Hindlimb muscle (tissue), 1 donor: ENCODE measurements around the gene OR51E1. TPM values are rescaled to one million over a fixed set of nuclear protein-coding genes. Genes with fewer than 3 reads are reported as not detected.
A peak's percentile ranks its signal among the peaks of the same experiment; 100 is the strongest.

Experiments
- DNase-seq: peaks from one replicate; pipeline ENCODE4 v3.0.0-alpha.2; 2013
- polyA plus RNA-seq: library from polyadenylated mRNA; unstranded; fragments of 120-200 nt; gene quantifications from one replicate; pipeline ENCODE4 v1.2.1, GENCODE V29; 2013; ENCODE audit not compliant: insufficient read length

Gene OR51E1
- polyA plus RNA-seq, 1 donor = 1.7 TPM

- no peak for DNase-seq
These were observed 11.0 kb downstream of the OR51E1 start for GRCh38 chr11:4654635-4655369.

DNA sequence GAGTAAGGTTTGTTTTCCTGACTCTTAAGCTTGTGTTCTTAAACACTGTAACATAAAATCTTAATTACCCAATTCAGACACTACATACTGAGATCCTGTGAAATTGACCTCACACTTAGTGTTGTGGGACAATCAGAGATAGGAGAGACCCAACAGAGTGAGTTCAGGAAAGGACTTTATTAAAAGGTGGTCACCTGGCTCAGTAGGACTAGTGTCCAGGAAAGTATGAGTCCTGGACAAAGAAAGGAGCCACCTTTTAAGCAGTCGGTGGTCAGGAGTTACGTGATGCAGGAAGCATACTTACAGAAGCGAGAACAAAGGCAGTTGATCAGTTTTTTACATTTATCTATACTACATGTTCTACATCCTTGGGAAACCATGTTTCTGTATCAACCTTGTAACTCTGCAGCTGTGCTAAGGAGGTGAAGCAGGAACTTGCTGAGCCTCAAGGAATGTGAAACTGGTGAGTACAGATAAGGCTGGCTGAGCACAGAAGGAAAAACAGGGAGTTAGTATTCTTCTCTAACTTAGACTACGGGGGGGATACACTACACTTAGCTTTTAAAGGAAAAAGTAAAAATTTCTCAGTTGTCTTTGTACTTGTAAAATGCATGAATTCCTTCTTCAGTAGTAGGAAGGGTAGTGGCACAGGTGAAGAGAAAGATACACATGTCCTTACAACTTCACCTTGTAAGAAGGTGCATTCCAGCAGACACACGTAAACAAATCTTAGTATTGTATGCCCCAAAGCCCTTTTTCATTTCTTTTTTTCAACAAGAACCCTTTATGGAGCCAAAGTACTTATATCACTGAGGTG, 15.1 kb downstream of the OR51E1 start:
- DNase-seq = no peak

GRCh38 chr11:4662876-4663275, 19.1 kb downstream of the OR51E1 start:
- no peak for DNase-seq

DNA sequence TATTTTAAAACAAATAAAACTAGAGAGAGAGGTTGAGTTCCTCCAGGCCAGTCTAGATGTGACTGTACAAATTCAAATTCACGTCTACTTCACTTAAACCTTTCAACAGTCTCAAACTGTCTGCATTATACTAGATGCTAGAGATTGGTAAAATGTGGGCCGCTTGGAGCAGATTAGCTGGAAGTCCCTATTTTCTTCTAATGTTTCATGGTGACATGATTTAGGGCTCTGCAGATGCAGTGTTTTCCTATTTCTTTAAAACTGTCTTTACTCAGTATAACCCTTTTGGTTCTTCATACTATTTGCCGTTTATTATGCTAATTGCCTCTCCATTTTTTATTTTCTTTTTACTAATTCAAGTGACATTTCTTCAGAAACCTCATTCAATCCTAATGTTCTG, 20.4 kb downstream of the OR51E1 start:
- DNase-seq = no peak

DNA sequence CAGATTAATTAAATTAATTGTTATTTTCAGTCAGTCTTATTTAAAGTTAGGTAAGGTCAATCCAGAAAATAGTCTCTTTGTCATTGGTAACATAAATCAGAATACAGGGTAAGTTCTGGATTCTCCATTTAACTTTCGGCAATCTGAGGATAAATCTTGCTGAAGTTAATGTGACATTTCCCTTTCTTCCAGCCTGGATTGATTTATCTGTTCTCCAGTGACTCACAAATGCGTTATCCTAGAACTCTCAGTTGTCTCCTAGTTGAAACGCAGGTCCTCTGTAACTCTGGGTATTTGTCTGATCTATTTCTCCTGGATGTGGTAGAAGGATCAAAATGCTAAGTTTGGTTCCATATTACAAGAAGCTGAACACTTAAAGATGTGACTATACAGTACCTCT, 21.0 kb downstream of the OR51E1 start:
- DNase-seq = no peak

GRCh38 chr11:4665424-4665823, 21.6 kb downstream of the OR51E1 start:
- no peak for DNase-seq

- DNase-seq = no peak
These were observed 28.0 kb downstream of the OR51E1 start for GRCh38 chr11:4671741-4672140.

- no peak for DNase-seq
These were observed 28.7 kb downstream of the OR51E1 start for GRCh38 chr11:4672470-4672869.

DNA sequence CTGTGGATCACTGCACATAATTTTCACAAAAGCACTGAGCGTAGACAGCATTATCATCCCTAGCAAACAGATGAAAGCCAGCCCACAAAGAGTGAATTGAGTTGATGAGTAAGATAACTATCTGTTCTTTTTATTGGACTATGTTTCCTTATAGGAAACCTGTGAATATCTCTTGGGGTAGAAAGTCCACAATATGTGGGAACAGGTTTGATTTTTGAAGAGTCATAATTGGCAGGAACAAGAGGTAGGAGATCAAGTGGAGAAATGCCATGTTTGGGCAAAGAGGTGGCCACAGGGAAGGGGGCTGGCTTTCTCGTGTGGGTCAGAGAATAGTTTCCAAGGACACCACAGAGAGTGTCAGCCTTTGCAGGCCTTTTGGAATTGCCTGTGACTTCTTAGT, 30.0 kb downstream of the OR51E1 start:
- DNase-seq = no peak

GRCh38 chr11:4677948-4678347, 34.2 kb downstream of the OR51E1 start:
- DNase-seq = no peak

- DNase-seq = no peak
These were observed 36.6 kb downstream of the OR51E1 start for GRCh38 chr11:4680341-4680740.

DNA sequence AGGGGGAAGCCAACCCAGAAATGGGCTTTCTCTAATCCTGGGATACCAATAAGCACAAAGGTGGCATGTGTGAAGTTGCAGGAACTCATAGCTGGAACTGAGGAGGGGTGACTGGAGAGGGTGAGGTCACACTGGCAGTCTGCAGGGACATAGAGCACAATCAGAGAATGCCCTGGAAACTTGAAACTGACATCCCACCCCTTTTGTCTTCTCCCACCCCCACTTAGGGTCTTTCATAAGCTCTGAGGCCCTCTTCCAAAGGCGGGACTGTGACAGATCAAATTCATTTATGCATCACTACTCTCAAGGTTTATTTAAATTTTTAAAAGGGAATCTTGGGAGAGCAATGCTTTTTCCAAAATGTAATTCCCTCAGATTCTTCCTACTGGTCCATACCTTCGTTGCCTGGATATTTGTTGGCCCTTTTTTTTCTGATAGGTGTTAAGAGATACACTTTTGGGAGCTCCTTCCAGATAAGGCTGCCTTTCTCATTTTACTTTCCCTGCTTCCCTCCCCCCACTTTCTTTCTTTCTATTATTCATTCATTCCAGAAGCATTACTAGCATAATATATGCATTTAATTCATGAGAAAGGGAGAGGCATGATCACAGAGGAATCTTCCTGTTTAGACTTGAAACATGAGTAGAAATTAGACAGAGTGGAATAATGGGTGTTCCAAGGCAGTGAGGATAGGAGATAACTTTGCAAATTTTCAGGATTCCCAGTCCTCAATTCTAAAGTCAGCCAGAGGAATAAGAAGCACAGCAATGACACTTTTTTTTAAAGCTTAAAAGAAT, 39.0 kb downstream of the OR51E1 start:
- DNase-seq = no peak

GRCh38 chr11:4684631-4685285, 41.0 kb downstream of the OR51E1 start:
- no peak for DNase-seq

DNA sequence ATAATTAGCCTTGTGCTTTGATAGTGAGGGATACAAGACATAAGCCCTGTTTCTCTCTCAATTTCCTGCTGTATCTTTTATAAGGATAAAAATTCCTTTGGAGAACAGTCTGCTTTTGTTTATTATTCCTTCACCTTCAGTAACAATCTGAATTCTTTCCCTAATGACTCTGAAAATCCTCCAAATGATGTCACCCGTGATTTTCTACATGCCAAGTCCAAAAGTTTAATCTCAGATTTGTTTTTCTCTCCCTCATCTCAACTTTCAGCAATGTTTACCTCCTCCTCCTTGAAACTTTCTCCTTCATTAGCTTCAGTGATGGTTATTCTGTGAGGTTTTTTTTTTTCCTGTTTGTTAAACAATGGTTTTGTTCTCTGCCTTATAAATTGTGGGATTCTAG, 51.7 kb downstream of the OR51E1 start:
- no peak for DNase-seq

GRCh38 chr11:4697585-4697984, 53.8 kb downstream of the OR51E1 start, which contains the start of gene OR51E2:
Gene OR51E2 (minus strand): TSS chr11:4697853. CDS start chr11:4682711, 15,142 bp downstream.
- no peak for DNase-seq

DNA sequence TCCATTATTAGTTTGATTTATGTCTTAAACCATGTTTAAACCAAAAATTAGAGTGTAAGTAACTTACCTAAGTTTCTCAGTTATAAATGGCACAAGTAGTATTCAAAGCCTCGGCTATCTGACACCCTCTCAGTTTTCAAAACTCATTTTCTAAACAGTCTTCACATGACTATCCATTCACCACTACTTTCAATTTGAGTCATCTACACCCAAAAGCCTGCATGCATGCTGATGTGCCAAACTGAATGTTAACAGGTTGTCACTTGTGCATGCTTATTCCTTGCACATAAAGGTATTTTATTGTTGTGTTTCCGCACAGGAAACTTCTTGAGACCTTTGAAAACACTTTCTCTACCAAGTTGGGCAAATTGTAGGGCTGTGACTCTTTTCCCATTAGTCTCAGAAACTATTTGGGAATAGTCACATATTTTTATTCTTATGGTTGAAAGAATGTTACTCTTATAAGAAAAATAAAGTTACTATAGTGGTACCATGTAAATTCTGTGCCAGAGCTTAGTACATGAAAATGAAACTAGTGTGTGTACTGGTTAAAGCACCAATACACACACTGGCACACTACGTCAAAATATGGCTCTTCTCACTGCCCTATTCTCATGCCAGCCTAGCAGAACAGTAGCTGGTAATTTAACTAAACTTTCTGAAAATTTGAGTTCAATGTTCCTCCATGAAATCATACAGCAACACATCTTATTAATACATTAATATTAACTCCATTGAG, 56.1 kb downstream of the OR51E1 start:
- no peak for DNase-seq

GRCh38 chr11:4700436-4700820, 56.6 kb downstream of the OR51E1 start:
- DNase-seq = no peak

DNA sequence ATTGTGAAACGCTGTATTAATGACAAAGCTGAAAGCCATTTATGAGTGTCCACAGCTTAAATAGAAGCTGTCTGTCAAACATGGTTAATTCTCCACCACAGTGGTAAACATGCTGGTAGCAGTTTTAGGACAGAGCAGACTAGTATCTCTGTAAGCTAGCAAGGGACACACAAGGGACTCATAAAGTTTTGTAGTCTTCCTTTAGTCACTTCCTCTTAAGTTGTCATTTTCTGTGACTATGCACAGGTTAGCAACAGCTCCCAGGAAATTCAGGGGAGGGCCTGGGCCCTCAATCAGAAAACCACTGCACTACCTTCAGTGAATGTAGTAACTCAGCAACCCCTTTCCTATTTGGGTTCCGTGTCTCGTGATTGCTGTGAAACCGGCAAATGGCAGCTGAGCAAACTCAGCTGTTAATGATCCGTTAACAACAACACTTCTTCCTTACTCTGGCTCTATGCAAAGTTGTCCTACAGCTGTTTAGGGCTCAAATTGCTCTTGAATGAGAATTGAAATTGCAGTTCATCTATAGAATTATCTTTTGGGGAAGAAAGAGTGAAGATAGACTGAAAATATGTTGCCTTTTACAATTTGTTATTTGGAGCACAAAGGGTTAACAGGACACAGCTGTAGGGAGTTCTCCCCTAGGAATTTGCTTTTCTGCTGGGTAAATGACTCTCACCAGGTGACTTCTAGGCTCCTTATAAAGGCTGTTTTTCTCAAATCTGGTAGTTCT, 60.4 kb downstream of the OR51E1 start, which contains the start of gene MMP26:
TSS of gene MMP26 (plus strand) at position 731 of the 736 bp plus-strand sequence.
- peak; percentile 6 for DNase-seq

- DNase-seq = no peak
These were observed 61.1 kb downstream of the OR51E1 start for GRCh38 chr11:4704790-4705334.
